HFF-Myc (cell line): ENCODE data around the gene RCSD1.

Experiments
- DNase-seq: peaks from one replicate; pipeline ENCODE4 v3.0.0-alpha.2; 2011; ENCODE audit warnings: low read depth; ENCODE audit errors: extremely low read depth
- H3K4me3 ChIP-seq: replicated peaks from 2 replicates; pipeline ENCODE4 v1.5.1; 2011; ENCODE audit warnings: low read depth, mild to moderate bottlenecking, control low read depth, low read length
- CTCF ChIP-seq: IDR thresholded peaks from 2 replicates; pipeline ENCODE4 v1.5.1; 2012; ENCODE audit warnings: mild to moderate bottlenecking, low read depth, low read length, control low read depth; ENCODE audit errors: missing control alignments

The RCSD1 gene

GRCh38 chr1:167666416-167666815 lies 36.4 kb downstream of the RCSD1 start:
- no peak for DNase-seq
- no peak overlapping the region for H3K4me3 ChIP-seq
- no peak for TF ChIP-seq CTCF

GRCh38 chr1:167667536-167667935 lies 37.5 kb downstream of the RCSD1 start:
- TF ChIP-seq CTCF = no peak
- H3K4me3 ChIP-seq = no peak overlapping the region
- no peak for DNase-seq

- TF ChIP-seq CTCF = no peak
- no peak for DNase-seq
- H3K4me3 ChIP-seq = no peak overlapping the region
Measured at GRCh38 chr1:167668108-167668507, 38.1 kb downstream of the RCSD1 start.

- no peak for TF ChIP-seq CTCF
- H3K4me3 ChIP-seq = no peak overlapping the region
- no peak for DNase-seq
Measured at GRCh38 chr1:167669209-167670124, 39.4 kb downstream of the RCSD1 start.

- no peak overlapping the region for H3K4me3 ChIP-seq
- TF ChIP-seq CTCF = no peak
- no peak for DNase-seq
Measured at GRCh38 chr1:167670563-167670962, 40.5 kb downstream of the RCSD1 start.

GRCh38 chr1:167671727-167672511 lies 41.9 kb downstream of the RCSD1 start:
- TF ChIP-seq CTCF = no peak
- H3K4me3 ChIP-seq = no peak overlapping the region
- no peak for DNase-seq
